Measurements from ENCODE around the gene RPL5.

Gene RPL5

GRCh38 chr1:92817986-92818764 is 13.7 kb upstream of the RPL5 start:
- peak; percentile 83 for TF ChIP-seq CTCF (IDR thresholded peaks at IDR 0.05; ENCODE audit: control insufficient read depth, insufficient read depth, low read depth, low read length, missing control alignments)
- DNase-seq (ENCODE audit: low read depth), result no peak

GRCh38 chr1:92820024-92820423 is 11.8 kb upstream of the RPL5 start:
- no peak overlapping the region for H3K4me3 ChIP-seq (ENCODE audit: control insufficient read depth, low read depth, low read length)
- no peak for DNase-seq (ENCODE audit: low read depth)
- TF ChIP-seq CTCF (IDR thresholded peaks at IDR 0.05; ENCODE audit: control insufficient read depth, insufficient read depth, low read depth, low read length, missing control alignments), result peak; percentile 12

More at GRCh38 chr1:92817986-92818764, 13.7 kb upstream of the RPL5 start:
- no peak overlapping the region for H3K4me3 ChIP-seq (ENCODE audit: control insufficient read depth, low read depth, low read length)

- no peak overlapping the region for H3K4me3 ChIP-seq (ENCODE audit: control insufficient read depth, low read depth, low read length)
- DNase-seq (ENCODE audit: low read depth), result no peak
- no peak for TF ChIP-seq CTCF (IDR thresholded peaks at IDR 0.05; ENCODE audit: control insufficient read depth, insufficient read depth, low read depth, low read length, missing control alignments)
Observed at GRCh38 chr1:92820551-92820950, 11.3 kb upstream of the RPL5 start.

- no peak overlapping the region for H3K4me3 ChIP-seq (ENCODE audit: control insufficient read depth, low read depth, low read length)
- no peak for TF ChIP-seq CTCF (IDR thresholded peaks at IDR 0.05; ENCODE audit: control insufficient read depth, insufficient read depth, low read depth, low read length, missing control alignments)
- no peak for DNase-seq (ENCODE audit: low read depth)
Observed at GRCh38 chr1:92822879-92823278, 9.0 kb upstream of the RPL5 start.

GRCh38 chr1:92826792-92827191 is 5.0 kb upstream of the RPL5 start:
- DNase-seq (ENCODE audit: low read depth), result no peak
- H3K4me3 ChIP-seq (ENCODE audit: control insufficient read depth, low read depth, low read length), result no peak overlapping the region
- TF ChIP-seq CTCF (IDR thresholded peaks at IDR 0.05; ENCODE audit: control insufficient read depth, insufficient read depth, low read depth, low read length, missing control alignments), result no peak

- no peak for TF ChIP-seq CTCF (IDR thresholded peaks at IDR 0.05; ENCODE audit: control insufficient read depth, insufficient read depth, low read depth, low read length, missing control alignments)
- no peak for DNase-seq (ENCODE audit: low read depth)
- no peak overlapping the region for H3K4me3 ChIP-seq (ENCODE audit: control insufficient read depth, low read depth, low read length)
Observed at GRCh38 chr1:92831368-92831761, 475 bp upstream of the RPL5 start.

Data from AG09309 (cell line).